GM12892 (cell line): Measurements from ENCODE around the gene ZNF580.

Source experiments
- POLR2A ChIP-seq: IDR thresholded peaks from 2 replicates; pipeline ENCODE4 v1.6.1; 2011; ENCODE audit warnings: low read depth, low read length, control low read depth
- TAF1 ChIP-seq: IDR thresholded peaks from 2 replicates; pipeline ENCODE4 v1.6.1; 2011; ENCODE audit warnings: low read depth, mild to moderate bottlenecking, control low read depth, low read length, borderline replicate concordance

GRCh38 chr19:55641426-55642152, 787 bp downstream of the ZNF580 start:
- TF ChIP-seq POLR2A = no peak
- no peak for TF ChIP-seq TAF1
